Liver (tissue), 3 donors: ENCODE data around the gene GNG7.
"Not testable (repeated sequence)": the region's sequence is repeated elsewhere in the genome, so short reads cannot be mapped to it uniquely, and the experiment has no call there.

Experiments
- GABPA ChIP-seq, 2 donors: IDR thresholded peaks in 1 of 2; conservative IDR thresholded peaks in 1 of 2; 2 replicates each; pipeline ENCODE4 v1.6.1; 2016; ENCODE audit warnings: antibody characterized with exemption in 2 of 2, mild to moderate bottlenecking in 1 of 2, moderate library complexity in 1 of 2
- RXRA ChIP-seq, 2 donors: IDR thresholded peaks; 2 replicates each; pipeline ENCODE4 v1.6.1; 2017 to 2018; ENCODE audit warnings: antibody characterized with exemption in 2 of 2, mild to moderate bottlenecking in 1 of 2
- SP1 ChIP-seq: IDR thresholded peaks from 2 replicates; pipeline ENCODE4 v1.6.1; 2018; ENCODE audit warnings: antibody characterized with exemption, mild to moderate bottlenecking
- YY1 ChIP-seq: IDR thresholded peaks from 2 replicates; pipeline ENCODE4 v1.6.1; 2016; ENCODE audit warnings: antibody characterized with exemption, mild to moderate bottlenecking
- TF ChIP-seq, protein P1 (sequence below): fragments of 150-350 bp; IDR thresholded peaks from 2 replicates; pipeline ENCODE4 v1.5.1; 2017; ENCODE audit warnings: improper control_type of control experiment, low read depth, low read length; ENCODE audit not compliant: missing input control
- TF ChIP-seq, protein P2 (sequence below): IDR thresholded peaks from 2 replicates; pipeline ENCODE4 v1.6.1; 2016; ENCODE audit warnings: antibody characterized with exemption
- TF ChIP-seq, protein P3 (sequence below): IDR thresholded peaks from 2 replicates; pipeline ENCODE4 v1.6.1; 2016; ENCODE audit warnings: antibody characterized with exemption
- TF ChIP-seq, protein P4 (sequence below): IDR thresholded peaks from 2 replicates; pipeline ENCODE4 v1.6.1; 2016; ENCODE audit warnings: antibody characterized with exemption
- TF ChIP-seq, protein P5 (sequence below): IDR thresholded peaks from 2 replicates; pipeline ENCODE4 v1.6.1; 2016; ENCODE audit warnings: antibody characterized with exemption, mild to moderate bottlenecking
- donor health status: healthy.
- donor health status: healthy.

DNA sequence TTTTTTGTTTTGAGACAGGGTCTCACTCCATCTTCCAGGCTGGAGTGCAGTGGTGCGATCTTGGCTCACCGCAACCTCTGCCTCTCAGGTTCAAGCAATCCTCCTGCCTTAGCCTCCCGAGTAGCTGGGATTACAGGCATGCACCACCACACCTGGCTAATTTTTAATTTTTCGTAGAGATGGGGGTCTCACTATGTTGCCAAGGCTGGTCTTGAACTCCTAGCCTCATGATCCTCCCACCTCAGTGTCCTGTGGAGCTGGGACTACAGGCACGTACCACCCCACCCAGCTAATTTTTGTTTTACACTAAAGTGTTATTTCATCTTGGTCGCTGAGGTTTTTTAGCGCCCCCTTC lies 93.5 kb downstream of the GNG7 start:
- TF ChIP-seq, protein P1, sequence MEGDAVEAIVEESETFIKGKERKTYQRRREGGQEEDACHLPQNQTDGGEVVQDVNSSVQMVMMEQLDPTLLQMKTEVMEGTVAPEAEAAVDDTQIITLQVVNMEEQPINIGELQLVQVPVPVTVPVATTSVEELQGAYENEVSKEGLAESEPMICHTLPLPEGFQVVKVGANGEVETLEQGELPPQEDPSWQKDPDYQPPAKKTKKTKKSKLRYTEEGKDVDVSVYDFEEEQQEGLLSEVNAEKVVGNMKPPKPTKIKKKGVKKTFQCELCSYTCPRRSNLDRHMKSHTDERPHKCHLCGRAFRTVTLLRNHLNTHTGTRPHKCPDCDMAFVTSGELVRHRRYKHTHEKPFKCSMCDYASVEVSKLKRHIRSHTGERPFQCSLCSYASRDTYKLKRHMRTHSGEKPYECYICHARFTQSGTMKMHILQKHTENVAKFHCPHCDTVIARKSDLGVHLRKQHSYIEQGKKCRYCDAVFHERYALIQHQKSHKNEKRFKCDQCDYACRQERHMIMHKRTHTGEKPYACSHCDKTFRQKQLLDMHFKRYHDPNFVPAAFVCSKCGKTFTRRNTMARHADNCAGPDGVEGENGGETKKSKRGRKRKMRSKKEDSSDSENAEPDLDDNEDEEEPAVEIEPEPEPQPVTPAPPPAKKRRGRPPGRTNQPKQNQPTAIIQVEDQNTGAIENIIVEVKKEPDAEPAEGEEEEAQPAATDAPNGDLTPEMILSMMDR, result not testable (repeated sequence)
- TF ChIP-seq SP1; RXRA (IDR thresholded peaks at IDR 0.05); GABPA (IDR thresholded peaks at IDR 0.05 in 1 of 2, conservative IDR thresholded peaks at IDR 0.05 in 1 of 2); YY1: not testable (repeated sequence)
- TF ChIP-seq, protein P2, sequence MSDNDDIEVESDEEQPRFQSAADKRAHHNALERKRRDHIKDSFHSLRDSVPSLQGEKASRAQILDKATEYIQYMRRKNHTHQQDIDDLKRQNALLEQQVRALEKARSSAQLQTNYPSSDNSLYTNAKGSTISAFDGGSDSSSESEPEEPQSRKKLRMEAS, result not testable (repeated sequence)
- TF ChIP-seq, protein P3, sequence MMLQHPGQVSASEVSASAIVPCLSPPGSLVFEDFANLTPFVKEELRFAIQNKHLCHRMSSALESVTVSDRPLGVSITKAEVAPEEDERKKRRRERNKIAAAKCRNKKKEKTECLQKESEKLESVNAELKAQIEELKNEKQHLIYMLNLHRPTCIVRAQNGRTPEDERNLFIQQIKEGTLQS, result not testable (repeated sequence)
- TF ChIP-seq, protein P4, sequence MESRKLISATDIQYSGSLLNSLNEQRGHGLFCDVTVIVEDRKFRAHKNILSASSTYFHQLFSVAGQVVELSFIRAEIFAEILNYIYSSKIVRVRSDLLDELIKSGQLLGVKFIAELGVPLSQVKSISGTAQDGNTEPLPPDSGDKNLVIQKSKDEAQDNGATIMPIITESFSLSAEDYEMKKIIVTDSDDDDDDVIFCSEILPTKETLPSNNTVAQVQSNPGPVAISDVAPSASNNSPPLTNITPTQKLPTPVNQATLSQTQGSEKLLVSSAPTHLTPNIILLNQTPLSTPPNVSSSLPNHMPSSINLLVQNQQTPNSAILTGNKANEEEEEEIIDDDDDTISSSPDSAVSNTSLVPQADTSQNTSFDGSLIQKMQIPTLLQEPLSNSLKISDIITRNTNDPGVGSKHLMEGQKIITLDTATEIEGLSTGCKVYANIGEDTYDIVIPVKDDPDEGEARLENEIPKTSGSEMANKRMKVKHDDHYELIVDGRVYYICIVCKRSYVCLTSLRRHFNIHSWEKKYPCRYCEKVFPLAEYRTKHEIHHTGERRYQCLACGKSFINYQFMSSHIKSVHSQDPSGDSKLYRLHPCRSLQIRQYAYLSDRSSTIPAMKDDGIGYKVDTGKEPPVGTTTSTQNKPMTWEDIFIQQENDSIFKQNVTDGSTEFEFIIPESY, result not testable (repeated sequence)
- TF ChIP-seq, protein P5, sequence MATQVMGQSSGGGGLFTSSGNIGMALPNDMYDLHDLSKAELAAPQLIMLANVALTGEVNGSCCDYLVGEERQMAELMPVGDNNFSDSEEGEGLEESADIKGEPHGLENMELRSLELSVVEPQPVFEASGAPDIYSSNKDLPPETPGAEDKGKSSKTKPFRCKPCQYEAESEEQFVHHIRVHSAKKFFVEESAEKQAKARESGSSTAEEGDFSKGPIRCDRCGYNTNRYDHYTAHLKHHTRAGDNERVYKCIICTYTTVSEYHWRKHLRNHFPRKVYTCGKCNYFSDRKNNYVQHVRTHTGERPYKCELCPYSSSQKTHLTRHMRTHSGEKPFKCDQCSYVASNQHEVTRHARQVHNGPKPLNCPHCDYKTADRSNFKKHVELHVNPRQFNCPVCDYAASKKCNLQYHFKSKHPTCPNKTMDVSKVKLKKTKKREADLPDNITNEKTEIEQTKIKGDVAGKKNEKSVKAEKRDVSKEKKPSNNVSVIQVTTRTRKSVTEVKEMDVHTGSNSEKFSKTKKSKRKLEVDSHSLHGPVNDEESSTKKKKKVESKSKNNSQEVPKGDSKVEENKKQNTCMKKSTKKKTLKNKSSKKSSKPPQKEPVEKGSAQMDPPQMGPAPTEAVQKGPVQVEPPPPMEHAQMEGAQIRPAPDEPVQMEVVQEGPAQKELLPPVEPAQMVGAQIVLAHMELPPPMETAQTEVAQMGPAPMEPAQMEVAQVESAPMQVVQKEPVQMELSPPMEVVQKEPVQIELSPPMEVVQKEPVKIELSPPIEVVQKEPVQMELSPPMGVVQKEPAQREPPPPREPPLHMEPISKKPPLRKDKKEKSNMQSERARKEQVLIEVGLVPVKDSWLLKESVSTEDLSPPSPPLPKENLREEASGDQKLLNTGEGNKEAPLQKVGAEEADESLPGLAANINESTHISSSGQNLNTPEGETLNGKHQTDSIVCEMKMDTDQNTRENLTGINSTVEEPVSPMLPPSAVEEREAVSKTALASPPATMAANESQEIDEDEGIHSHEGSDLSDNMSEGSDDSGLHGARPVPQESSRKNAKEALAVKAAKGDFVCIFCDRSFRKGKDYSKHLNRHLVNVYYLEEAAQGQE, result not testable (repeated sequence)
